ENCODE measurements around the gene RAB8A.
"Not testable (repeated sequence)": the region's sequence is repeated elsewhere in the genome, so short reads cannot be mapped to it uniquely, and the experiment has no call there.

The RAB8A gene

DNA sequence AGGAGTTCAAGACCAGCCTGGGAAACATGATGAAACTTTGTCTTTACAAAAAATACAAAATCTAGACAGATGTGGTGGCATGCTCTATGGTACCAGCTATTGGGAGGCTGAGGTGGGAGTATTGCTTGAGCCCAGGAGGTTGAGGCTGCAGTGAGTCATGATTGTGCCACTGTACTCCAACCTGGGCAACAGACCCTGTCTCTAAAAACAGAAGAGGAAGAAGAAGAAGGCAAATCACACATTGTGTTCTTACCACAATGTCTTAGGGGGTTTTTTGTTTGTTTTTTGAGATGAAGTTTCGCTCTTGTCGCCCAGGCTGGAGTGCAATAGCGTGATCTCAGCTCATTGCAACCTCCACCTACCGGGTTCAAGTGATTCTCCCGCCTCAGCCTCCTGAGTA lies 67.2 kb downstream of the RAB8A start:
- not testable (repeated sequence) for DNase-seq (ENCODE audit: low read depth, low spot score)

DNA sequence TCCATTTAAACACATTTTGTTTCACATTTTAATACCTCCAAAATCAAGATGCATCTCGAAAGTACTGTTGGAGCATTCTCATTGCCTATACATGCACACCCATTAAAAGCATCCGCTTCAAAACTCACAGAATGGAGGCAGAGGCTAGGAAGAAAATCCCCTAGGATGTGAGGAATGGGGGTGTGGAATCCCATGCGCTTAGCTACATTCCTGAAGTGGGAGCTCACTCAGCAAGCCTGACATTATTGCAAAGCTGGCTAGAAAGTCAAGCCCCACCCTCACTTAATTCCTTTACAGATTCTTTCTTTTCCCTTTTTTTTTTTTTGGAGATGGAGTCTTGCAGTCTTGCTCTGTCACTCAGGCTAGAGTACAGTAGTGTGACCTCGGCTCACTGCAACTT lies 68.9 kb downstream of the RAB8A start:
- DNase-seq (ENCODE audit: low read depth, low spot score), result no peak
